Keratinocyte (primary cell): ENCODE measurements around the gene ANKS1B.

Experiments used
- EZH2 ChIP-seq: IDR thresholded peaks from one replicate; pipeline ENCODE4 v1.6.1; 2012; ENCODE audit warnings: inconsistent platforms, mild to moderate bottlenecking, low read length, moderate library complexity
- TF ChIP-seq, protein P1 (sequence below), 3 experiments: IDR thresholded peaks in 1 of 3; conservative IDR thresholded peaks in 1 of 3; optimal IDR thresholded peaks in 1 of 3; 2 replicates in 2 of 3; 3 replicates in 1 of 3; pipeline versions ENCODE3 to v1.5.1; 2011; ENCODE audit warnings: low read length in 3 of 3, mild to moderate bottlenecking in 3 of 3, moderate library complexity in 2 of 3, control low read depth in 1 of 3, inconsistent platforms in 1 of 3; ENCODE audit not compliant: insufficient read depth in 2 of 3; ENCODE audit errors: extremely low read depth in 1 of 3

DNA sequence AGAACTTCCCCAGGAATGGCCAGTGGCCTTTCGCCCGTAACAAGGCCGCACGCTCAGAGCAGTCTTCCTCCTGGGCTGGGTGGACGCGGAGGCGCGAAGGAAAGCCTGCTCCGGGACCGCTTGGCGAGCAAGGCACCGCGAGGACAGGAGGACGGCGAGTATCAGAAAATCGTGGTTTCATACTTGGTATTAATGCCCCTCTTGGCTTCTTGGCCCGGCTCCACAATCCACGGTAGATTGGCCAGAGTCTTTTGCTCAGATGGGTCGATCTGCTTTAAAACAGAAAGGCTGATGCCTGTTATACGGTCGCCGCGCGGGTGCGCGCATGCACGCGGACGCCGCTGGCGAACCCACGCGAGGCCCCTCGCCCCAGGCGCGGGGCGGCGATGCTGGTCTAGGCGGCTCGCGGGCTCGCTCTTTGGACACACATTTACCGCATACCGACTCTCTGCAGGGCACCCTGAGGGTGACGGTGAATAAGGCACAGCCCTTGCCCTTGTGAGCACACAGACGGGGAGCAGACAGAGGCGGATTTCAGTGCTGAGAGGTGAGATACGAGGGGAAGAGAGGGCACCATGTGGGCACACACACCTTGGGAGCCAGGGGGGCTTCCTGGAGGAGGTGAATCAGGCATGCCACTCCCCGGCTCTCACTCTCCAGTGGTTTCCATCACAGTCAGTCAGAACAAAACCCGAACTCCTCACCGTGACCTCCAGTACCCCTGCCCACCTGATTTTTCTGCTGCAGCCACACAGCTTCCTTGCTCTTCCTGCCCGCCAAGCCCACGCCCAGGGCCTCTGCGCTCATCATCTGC is 1239.0 kb downstream of the ANKS1B start:
- TF ChIP-seq, protein P1, sequence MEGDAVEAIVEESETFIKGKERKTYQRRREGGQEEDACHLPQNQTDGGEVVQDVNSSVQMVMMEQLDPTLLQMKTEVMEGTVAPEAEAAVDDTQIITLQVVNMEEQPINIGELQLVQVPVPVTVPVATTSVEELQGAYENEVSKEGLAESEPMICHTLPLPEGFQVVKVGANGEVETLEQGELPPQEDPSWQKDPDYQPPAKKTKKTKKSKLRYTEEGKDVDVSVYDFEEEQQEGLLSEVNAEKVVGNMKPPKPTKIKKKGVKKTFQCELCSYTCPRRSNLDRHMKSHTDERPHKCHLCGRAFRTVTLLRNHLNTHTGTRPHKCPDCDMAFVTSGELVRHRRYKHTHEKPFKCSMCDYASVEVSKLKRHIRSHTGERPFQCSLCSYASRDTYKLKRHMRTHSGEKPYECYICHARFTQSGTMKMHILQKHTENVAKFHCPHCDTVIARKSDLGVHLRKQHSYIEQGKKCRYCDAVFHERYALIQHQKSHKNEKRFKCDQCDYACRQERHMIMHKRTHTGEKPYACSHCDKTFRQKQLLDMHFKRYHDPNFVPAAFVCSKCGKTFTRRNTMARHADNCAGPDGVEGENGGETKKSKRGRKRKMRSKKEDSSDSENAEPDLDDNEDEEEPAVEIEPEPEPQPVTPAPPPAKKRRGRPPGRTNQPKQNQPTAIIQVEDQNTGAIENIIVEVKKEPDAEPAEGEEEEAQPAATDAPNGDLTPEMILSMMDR (optimal IDR thresholded peaks at IDR 0.05 in 1 of 3, IDR thresholded peaks at IDR 0.05 in 1 of 3, conservative IDR thresholded peaks at IDR 0.05 in 1 of 3; ENCODE audit: extremely low read depth in 1 of 3, insufficient read depth in 2 of 3, low read length in 3 of 3) = no peak
- TF ChIP-seq EZH2 = no peak
